Muscle of arm (tissue), 12 donors: ENCODE measurements around the gene ERMARD. TPM values are rescaled to one million over a fixed set of nuclear protein-coding genes. Genes with fewer than 3 reads are reported as not detected.

Experiments used
- DNase-seq: peaks from one replicate; pipeline ENCODE4 v3.0.0-alpha.2; 2013
- polyA plus RNA-seq, 12 donors: library from polyadenylated mRNA; unstranded; fragments of 120-200 nt; gene quantifications; one replicate each; pipeline ENCODE4 v1.2.1, GENCODE V29; 2013; ENCODE audit not compliant: insufficient read length in 12 of 12

The ERMARD gene
- polyA plus RNA-seq, 12 donors, result 13.7 to 37.0 (median 21.4) TPM; not detected in 1

GRCh38 chr6:169800668-169801395 is 49.4 kb downstream of the ERMARD start:
- DNase-seq, result no peak

- DNase-seq, result no peak
Measured at GRCh38 chr6:169801396-169802160, 50.2 kb downstream of the ERMARD start.

GRCh38 chr6:169802790-169803189 is 51.4 kb downstream of the ERMARD start:
- no peak for DNase-seq

- DNase-seq, result no peak
Measured at GRCh38 chr6:169803271-169803811, 51.9 kb downstream of the ERMARD start.

GRCh38 chr6:169803816-169804340 is 52.5 kb downstream of the ERMARD start:
- no peak for DNase-seq

- DNase-seq, result no peak
Measured at GRCh38 chr6:169804427-169804826, 53.0 kb downstream of the ERMARD start.

- DNase-seq, result no peak
Measured at GRCh38 chr6:169805242-169805838, 53.9 kb downstream of the ERMARD start.

GRCh38 chr6:169806701-169807100 is 55.3 kb downstream of the ERMARD start:
- DNase-seq, result no peak

- no peak for DNase-seq
Measured at GRCh38 chr6:169807229-169807628, 55.8 kb downstream of the ERMARD start.

- no peak for DNase-seq
Measured at GRCh38 chr6:169807699-169808607, 56.5 kb downstream of the ERMARD start.

- DNase-seq, result no peak
Measured at GRCh38 chr6:169808608-169808967, 57.2 kb downstream of the ERMARD start.

- no peak for DNase-seq
Measured at GRCh38 chr6:169809386-169809785, 58.0 kb downstream of the ERMARD start.

GRCh38 chr6:169810066-169810989 is 58.9 kb downstream of the ERMARD start:
- no peak for DNase-seq

GRCh38 chr6:169811072-169811471 is 59.6 kb downstream of the ERMARD start:
- no peak for DNase-seq

GRCh38 chr6:169811521-169812256 is 60.3 kb downstream of the ERMARD start:
- DNase-seq, result no peak

- DNase-seq, result no peak
Measured at GRCh38 chr6:169812257-169812644, 60.8 kb downstream of the ERMARD start.

GRCh38 chr6:169813969-169814368 is 62.5 kb downstream of the ERMARD start:
- DNase-seq, result no peak

- no peak for DNase-seq
Measured at GRCh38 chr6:169816054-169816453, 64.6 kb downstream of the ERMARD start.

- no peak for DNase-seq
Measured at GRCh38 chr6:169816975-169817374, 65.6 kb downstream of the ERMARD start.
